Smooth muscle cell (in vitro differentiated cells): Measurements from ENCODE around the gene ALKBH6. TPM values are rescaled to one million over a fixed set of nuclear protein-coding genes. Genes with fewer than 3 reads are reported as not detected.
A peak's percentile ranks its signal among the peaks of the same experiment; 100 is the strongest.

Experiments used
- DNase-seq: peaks from one replicate; lab custom pipeline; 2025; ENCODE audit not compliant: unreplicated experiment; lab: John Stamatoyannopoulos, UW
- H2AFZ ChIP-seq: fragments of 200-600 bp; sonication (generic); 2 replicates; pipeline ENCODE4 v1.6.0; 2016; ENCODE audit warnings: antibody characterized with exemption, low read depth, mild to moderate bottlenecking
- H3F3A ChIP-seq: fragments of 200-600 bp; sonication (generic); 2 replicates; pipeline ENCODE4 v1.6.0; 2017; ENCODE audit warnings: antibody characterized with exemption, low read depth
- H3K27ac ChIP-seq: fragments of 200-600 bp; sonication (generic); 2 replicates; pipeline ENCODE4 v1.5.1; 2016; ENCODE audit warnings: low read depth, mild to moderate bottlenecking
- H3K27me3 ChIP-seq: fragments of 200-600 bp; sonication (generic); 2 replicates; pipeline ENCODE4 v1.6.1; 2016; ENCODE audit warnings: low read depth, mild to moderate bottlenecking
- H3K36me3 ChIP-seq: fragments of 200-600 bp; sonication (generic); 2 replicates; pipeline ENCODE4 v1.5.1; 2016; ENCODE audit warnings: low read depth
- H3K4me1 ChIP-seq: fragments of 200-600 bp; sonication (generic); 2 replicates; pipeline ENCODE4 v1.5.1; 2016; ENCODE audit warnings: low read depth
- H3K4me2 ChIP-seq: fragments of 200-600 bp; sonication (generic); 2 replicates; pipeline ENCODE4 v1.6.0; 2016; ENCODE audit warnings: mild to moderate bottlenecking
- H3K4me3 ChIP-seq: fragments of 200-600 bp; sonication (generic); 2 replicates; pipeline ENCODE4 v1.5.1; 2016; ENCODE audit warnings: mild to moderate bottlenecking
- H3K79me2 ChIP-seq: fragments of 200-600 bp; sonication (generic); 2 replicates; pipeline ENCODE4 v1.6.0; 2016; ENCODE audit warnings: low read depth, mild to moderate bottlenecking
- H3K9ac ChIP-seq: fragments of 200-600 bp; sonication (generic); 2 replicates; pipeline ENCODE4 v1.6.0; 2016; ENCODE audit warnings: low read depth
- H3K9me3 ChIP-seq: fragments of 200-600 bp; sonication (generic); replicated peaks from 2 replicates; pipeline ENCODE4 v1.5.1; 2016; ENCODE audit warnings: low read depth
- H4K20me1 ChIP-seq: fragments of 200-600 bp; sonication (generic); 2 replicates; pipeline ENCODE4 v1.6.0; 2016; ENCODE audit warnings: low read depth
- CTCF ChIP-seq: fragments of 200-600 bp; sonication (generic); IDR thresholded peaks from 2 replicates; pipeline ENCODE4 v1.5.1; 2017; ENCODE audit warnings: borderline replicate concordance, mild to moderate bottlenecking, antibody characterized with exemption; ENCODE audit not compliant: insufficient read depth, poor library complexity, severe bottlenecking
- WGBS: methylation state at CpG from one replicate; pipeline ENCODE4 v1.1.7; 2016; ENCODE audit warnings: low lambda C conversion rate; 5-methylcytosine and 5-hydroxymethylcytosine counted together
- polyA plus RNA-seq: library from polyadenylated mRNA; unstranded; fragments of >200 nt; fragmentation: Nextera tagmentation; extraction: Ambion mirVana; gene quantifications from 2 replicates; pipeline ENCODE4 v1.2.1, GENCODE V29; 2016
- total RNA-seq: library from RNA; depleted of rRNA; stranded (reverse); fragments of >200 nt; gene quantifications from 2 replicates; pipeline ENCODE4 v1.2.3, GENCODE V29; 2014

The ALKBH6 gene
- total and polyA plus RNA-seq, 2 experiments from 2014 or later = 26.2 to 36.1 TPM

GRCh38 chr19:35990156-35990555 lies 23.9 kb downstream of the ALKBH6 start:
- H3K4me3 ChIP-seq = no peak overlapping the region
- H3K9me3 ChIP-seq = no peaks in the 10 kb centered on the region
- WGBS = 87% methylated on average over 4 of the region's 4 CpGs
- H3K27me3 ChIP-seq = peaks cover 23% of the 10 kb centered on the region
- H3K27ac ChIP-seq = no peak overlapping the region
- H3K4me2 ChIP-seq = no peak overlapping the region
- no peaks in the 10 kb centered on the region for H4K20me1 ChIP-seq
- TF ChIP-seq CTCF = no peak
- no peaks in the 10 kb centered on the region for H3K36me3 ChIP-seq
- peaks cover 4% of the 10 kb centered on the region for H3F3A ChIP-seq
- H3K9ac ChIP-seq = no peak overlapping the region
- peaks cover 2% of the 10 kb centered on the region for H3K79me2 ChIP-seq
- H2AFZ ChIP-seq = no peak overlapping the region
- DNase-seq = no peak
- no peaks in the 10 kb centered on the region for H3K4me1 ChIP-seq

DNA sequence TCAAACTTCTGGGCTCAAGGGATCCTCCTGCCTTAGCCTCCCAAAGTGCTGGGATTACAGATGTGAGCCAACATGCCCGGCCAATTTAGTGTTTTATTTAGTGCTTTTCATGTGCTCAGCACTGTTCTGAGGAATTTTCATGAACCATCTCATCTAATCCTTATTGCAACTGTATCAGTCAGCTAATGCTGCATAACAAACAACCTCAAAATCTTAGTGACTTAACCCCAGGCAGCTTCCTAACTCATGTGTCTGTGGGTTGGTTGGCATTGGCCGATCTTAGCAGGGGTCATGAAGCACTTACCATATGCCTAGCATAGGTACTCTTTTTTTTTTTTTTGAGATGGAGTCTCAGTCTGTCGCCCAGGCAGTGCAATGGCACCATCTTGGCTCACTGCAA lies 25.2 kb downstream of the ALKBH6 start:
- TF ChIP-seq CTCF = no peak
- Histone ChIP-seq H3K27ac (no peak overlapping the region), H3K36me3 (no peaks in the 10 kb centered on the region), H3K9me3 (no peaks in the 10 kb centered on the region), H3F3A (peaks cover 4% of the 10 kb centered on the region), H3K27me3 (peaks cover 25% of the 10 kb centered on the region), H3K4me2 (no peak overlapping the region), H3K9ac (no peak overlapping the region), H3K79me2 (no peaks in the 10 kb centered on the region), H3K4me3 (no peak overlapping the region), H4K20me1 (no peaks in the 10 kb centered on the region), H3K4me1 (no peaks in the 10 kb centered on the region), H2AFZ (no peak overlapping the region)
- no peak for DNase-seq
- WGBS = 92% methylated on average over 3 of the region's 3 CpGs

DNA sequence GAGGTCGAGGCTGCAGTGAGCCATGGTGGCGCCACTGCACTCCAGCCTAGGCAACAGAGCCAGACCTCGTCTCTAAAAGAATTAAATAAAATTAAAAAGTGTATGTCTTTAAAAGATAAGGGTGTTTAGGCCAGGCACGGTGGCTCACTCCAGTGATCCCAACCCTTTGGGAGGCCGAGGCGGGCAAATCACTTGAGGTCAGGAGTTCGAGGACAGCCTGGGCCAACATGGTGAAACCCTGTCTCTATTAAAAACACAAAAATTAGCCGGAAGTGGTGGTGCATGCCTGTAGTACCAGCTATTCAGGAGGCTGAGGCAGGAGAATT lies 26.5 kb downstream of the ALKBH6 start:
- Histone ChIP-seq H3K9me3 (no peaks in the 10 kb centered on the region), H3K36me3 (no peaks in the 10 kb centered on the region), H3K79me2 (no peaks in the 10 kb centered on the region), H3K4me3 (peak overlapping the region; percentile 57), H3K9ac (no peak overlapping the region), H4K20me1 (no peaks in the 10 kb centered on the region), H3K4me1 (no peaks in the 10 kb centered on the region), H3K27me3 (peaks cover 25% of the 10 kb centered on the region), H3K4me2 (peak overlapping the region; percentile 94), H3K27ac (no peak overlapping the region), H3F3A (no peaks in the 10 kb centered on the region), H2AFZ (no peak overlapping the region)
- no peak for TF ChIP-seq CTCF
- WGBS = 37% methylated on average over 8 of the region's 8 CpGs
- DNase-seq = no peak

DNA sequence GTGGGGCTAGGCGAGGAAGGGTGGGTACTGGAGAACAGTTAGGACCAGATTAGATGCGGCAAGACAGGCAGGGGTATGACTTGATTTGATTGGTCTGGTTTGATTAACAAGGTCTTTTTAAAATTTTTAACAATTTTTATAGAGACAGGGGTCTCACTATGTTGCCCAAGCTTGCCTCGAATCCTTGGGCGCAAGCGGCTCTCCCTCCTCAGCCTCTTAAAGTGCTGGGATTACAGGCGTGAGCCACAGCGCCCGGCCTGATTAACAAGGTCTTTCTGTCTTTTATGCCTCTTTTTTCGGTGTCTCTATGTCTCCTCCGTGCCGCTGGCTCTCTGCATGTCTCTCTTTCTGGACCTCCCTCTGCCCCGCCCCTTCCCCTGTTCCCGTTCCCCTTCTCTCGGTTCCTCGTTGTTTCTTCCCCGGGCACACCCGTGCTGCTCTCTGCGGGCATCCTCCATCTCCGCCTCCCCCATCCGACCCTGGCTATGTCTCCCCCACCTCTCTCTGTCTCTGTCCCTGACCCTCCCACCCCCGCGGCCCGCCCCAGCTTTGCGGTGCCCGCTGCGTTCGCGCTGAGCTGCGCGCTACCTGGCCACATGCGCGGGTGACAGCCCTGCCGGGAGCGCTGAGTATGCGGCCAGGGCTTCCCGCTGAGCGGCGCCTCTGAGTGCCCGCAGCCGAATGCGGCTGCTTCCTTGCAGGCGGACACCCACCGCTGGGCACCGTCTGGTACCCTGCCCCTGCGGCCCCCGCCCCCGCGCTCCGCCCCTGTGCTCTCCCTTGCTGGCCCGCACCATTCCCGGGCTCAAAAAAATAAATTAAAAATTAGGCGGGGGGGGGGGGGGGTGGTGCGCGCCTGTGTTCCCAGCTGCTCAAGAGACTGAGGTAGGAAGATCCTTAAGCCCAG lies 27.1 kb downstream of the ALKBH6 start:
- H2AFZ ChIP-seq = peak overlapping the region; percentile 51
- H3K9me3 ChIP-seq = no peaks in the 10 kb centered on the region
- H3K9ac ChIP-seq = no peak overlapping the region
- peaks cover 25% of the 10 kb centered on the region for H3K27me3 ChIP-seq
- H4K20me1 ChIP-seq = no peaks in the 10 kb centered on the region
- no peaks in the 10 kb centered on the region for H3F3A ChIP-seq
- no peaks in the 10 kb centered on the region for H3K36me3 ChIP-seq
- WGBS = 17% methylated on average over 30 of the region's 54 CpGs
- TF ChIP-seq CTCF = no peak
- peak overlapping the region; percentile 57 for H3K4me3 ChIP-seq
- H3K79me2 ChIP-seq = no peaks in the 10 kb centered on the region
- no peak overlapping the region for H3K27ac ChIP-seq
- peak overlapping the region; percentile 94 for H3K4me2 ChIP-seq
- DNase-seq = no peak
- H3K4me1 ChIP-seq = no peaks in the 10 kb centered on the region
